Spleen (tissue), 7 donors: ENCODE results near the gene TOX3.

Source experiments
- CTCF ChIP-seq, 11 experiments: fragments of 200-600 bp in 7 of 11; fragments of 450-650 bp in 4 of 11; sonication (generic) in 4 of 11; IDR thresholded peaks in 8 of 11; conservative IDR thresholded peaks in 3 of 11; 1 replicate in 7 of 11; 2 replicates in 4 of 11; pipeline versions ENCODE4 v1.4.0 to v1.8.0; 2016 to 2021; ENCODE audit warnings: antibody characterized with exemption in 11 of 11, inconsistent platforms in 4 of 11, mild to moderate bottlenecking in 1 of 11
- POLR2AphosphoS5 ChIP-seq, 3 donors: sonication (generic); formaldehyde crosslinking; IDR thresholded peaks; one replicate each; pipeline ENCODE4 v1.5.1; 2017; ENCODE audit warnings: antibody characterized with exemption in 3 of 3
- donor health status: DM: no; HTN: no; CAD: no; lungs with moderate emphysema.
- donor health status: DM: no; HTN: no; CAD: no.
- donor health status: DM: no; HTN: no; CAD: no.

GRCh38 chr16:52548261-52549010 is 1.5 kb upstream of the TOX3 start:
- TF ChIP-seq CTCF (IDR thresholded peaks at IDR 0.05 in 8 of 11, conservative IDR thresholded peaks at IDR 0.05 in 3 of 11) (no peak), POLR2AphosphoS5 (IDR thresholded peaks at IDR 0.05) (no peak)
